Brain pericyte (primary cell): ENCODE results near the gene CHST1.

Experiments
- DNase-seq: peaks from one replicate; pipeline ENCODE4 v3.0.0-alpha.2; 2012; ENCODE audit warnings: low read depth, low spot score

The CHST1 gene

GRCh38 chr11:45665206-45665932 is at the start of gene CHST1:
Gene CHST1, minus strand, starts transcription at chr11:45665622. Its CDS starts 14,699 bp downstream, at chr11:45650923.
- DNase-seq = no peak

GRCh38 chr11:45713573-45713972 is 48.2 kb upstream of the CHST1 start:
- DNase-seq = no peak

GRCh38 chr11:45710561-45710960 is 45.1 kb upstream of the CHST1 start:
- DNase-seq = no peak

GRCh38 chr11:45708887-45709663 is 43.7 kb upstream of the CHST1 start:
- no peak for DNase-seq

- no peak for DNase-seq
These were observed 39.2 kb upstream of the CHST1 start for GRCh38 chr11:45704635-45705034.

- no peak for DNase-seq
These were observed 38.7 kb upstream of the CHST1 start for GRCh38 chr11:45704133-45704532.

GRCh38 chr11:45702511-45702910 is 37.1 kb upstream of the CHST1 start:
- no peak for DNase-seq

- DNase-seq = no peak
These were observed 33.5 kb upstream of the CHST1 start for GRCh38 chr11:45698777-45699497.

GRCh38 chr11:45692808-45693453 is 27.5 kb upstream of the CHST1 start:
- DNase-seq = no peak

- no peak for DNase-seq
These were observed 23.1 kb upstream of the CHST1 start for GRCh38 chr11:45688472-45689033.

- DNase-seq = no peak
These were observed 22.4 kb upstream of the CHST1 start for GRCh38 chr11:45687836-45688235.

GRCh38 chr11:45685964-45686537 is 20.6 kb upstream of the CHST1 start:
- no peak for DNase-seq

GRCh38 chr11:45684440-45684839 is 19.0 kb upstream of the CHST1 start:
- DNase-seq = no peak

- DNase-seq = no peak
These were observed 18.0 kb upstream of the CHST1 start for GRCh38 chr11:45683271-45684058.

- DNase-seq = no peak
These were observed 14.4 kb upstream of the CHST1 start for GRCh38 chr11:45679806-45680205.

GRCh38 chr11:45678976-45679375 is 13.6 kb upstream of the CHST1 start:
- no peak for DNase-seq

- DNase-seq = no peak
These were observed 12.5 kb upstream of the CHST1 start for GRCh38 chr11:45677770-45678512.

GRCh38 chr11:45676522-45677095 is 11.2 kb upstream of the CHST1 start:
- DNase-seq = no peak

- no peak for DNase-seq
These were observed 10.2 kb upstream of the CHST1 start for GRCh38 chr11:45675646-45676045.
